Tibial nerve (tissue), 4 donors: Measurements from ENCODE around the gene CCAR1. TPM values are rescaled to one million over a fixed set of nuclear protein-coding genes. Genes with fewer than 3 reads are reported as not detected.

Experiments
- DNase-seq, 2 donors: peaks; one replicate each; pipeline ENCODE4 v3.0.0-alpha.2; 2019; ENCODE audit warnings: low spot score in 2 of 2
- H3K27ac ChIP-seq, 4 donors: fragments of 200-600 bp; sonication (generic) in 3 of 4; one replicate each; pipeline ENCODE4 v1.5.1; 2017 to 2019; ENCODE audit warnings: mild to moderate bottlenecking in 1 of 4
- H3K27me3 ChIP-seq, 2 donors: fragments of 200-600 bp; sonication (generic) in 1 of 2; one replicate each; pipeline versions ENCODE4 v1.5.1 to v1.6.0; 2017 to 2019
- H3K36me3 ChIP-seq, 3 donors: fragments of 200-600 bp; sonication (generic); one replicate each; pipeline ENCODE4 v1.5.1; 2018 to 2019
- H3K4me1 ChIP-seq, 4 donors: fragments of 200-600 bp; sonication (generic) in 3 of 4; one replicate each; pipeline ENCODE4 v1.5.1; 2017 to 2019
- H3K4me3 ChIP-seq, 4 donors: fragments of 200-600 bp; sonication (generic) in 3 of 4; one replicate each; pipeline ENCODE4 v1.5.1; 2017 to 2019; ENCODE audit warnings: mild to moderate bottlenecking in 1 of 4, moderate library complexity in 1 of 4
- H3K9me3 ChIP-seq, 4 donors: fragments of 200-600 bp; sonication (generic) in 3 of 4; one replicate each; pipeline ENCODE4 v1.5.1; 2017 to 2019
- CTCF ChIP-seq, 5 experiments: fragments of 200-600 bp in 3 of 5; fragments of 450-650 bp in 2 of 5; sonication (generic) in 3 of 5; IDR thresholded peaks; one replicate each; pipeline ENCODE4 v1.5.1; 2016 to 2019; ENCODE audit warnings: antibody characterized with exemption in 5 of 5, mild to moderate bottlenecking in 3 of 5, moderate library complexity in 2 of 5
- EP300 ChIP-seq, 2 donors: sonication (generic); formaldehyde crosslinking; IDR thresholded peaks; one replicate each; pipeline ENCODE4 v1.6.1; 2017; ENCODE audit warnings: antibody characterized with exemption in 2 of 2, mild to moderate bottlenecking in 1 of 2
- POLR2A ChIP-seq, 2 donors: fragments of 450-650 bp; IDR thresholded peaks; one replicate each; pipeline ENCODE4 v1.6.1; 2017; ENCODE audit warnings: antibody characterized with exemption in 2 of 2, mild to moderate bottlenecking in 2 of 2, moderate library complexity in 2 of 2
- WGBS, 2 donors: methylation state at CpG; one replicate each; pipeline ENCODE4 v1.1.5; 2018; 5-methylcytosine and 5-hydroxymethylcytosine counted together
- total RNA-seq, 4 donors: library from RNA; depleted of rRNA; stranded (reverse); fragments of >200 nt; gene quantifications; one replicate each; pipeline ENCODE4 v1.1.0, GENCODE V29; 2016

Gene CCAR1
- total RNA-seq, 4 donors from 2014 or later, result 45.4 to 88.5 (median 53.5) TPM

DNA sequence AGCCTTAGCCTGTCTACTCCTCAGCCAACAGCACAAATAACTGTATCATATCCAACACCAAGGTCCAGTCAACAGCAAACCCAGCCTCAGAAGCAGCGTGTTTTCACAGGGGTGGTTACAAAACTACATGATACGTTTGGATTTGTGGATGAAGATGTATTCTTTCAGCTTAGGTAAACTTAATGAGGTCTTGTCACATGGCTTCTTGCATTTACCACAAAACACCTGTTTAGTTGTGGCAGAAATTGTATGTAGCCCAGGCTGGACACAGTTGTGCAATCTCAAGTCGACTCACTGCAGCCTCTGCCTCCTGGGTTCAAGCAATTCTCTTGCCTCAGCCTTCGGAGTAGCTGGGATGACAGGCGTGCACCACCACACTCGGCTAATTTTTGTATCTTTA lies 21.4 kb downstream of the CCAR1 start:
- Histone ChIP-seq H3K36me3 (peaks cover 2 to 99% (median 12%) of the 10 kb centered on the region in 3 donors), H3K4me3 (no peak overlapping the region), H3K27ac (no peak overlapping the region), H3K9me3 (no peaks in the 10 kb centered on the region), H3K27me3 (no peaks in the 10 kb centered on the region), H3K4me1 (no peaks in the 10 kb centered on the region)
- TF ChIP-seq EP300 (IDR thresholded peaks at IDR 0.05), result no peak
- TF ChIP-seq CTCF (IDR thresholded peaks at IDR 0.05), result no peak
- TF ChIP-seq POLR2A (IDR thresholded peaks at IDR 0.05), result no peak
- WGBS, 2 donors, result 80 to 85% methylated on average over 6 of the region's 6 CpGs
- DNase-seq, result no peak

GRCh38 chr10:68752711-68753350 lies 31.8 kb downstream of the CCAR1 start:
- no peak overlapping the region for H3K4me3 ChIP-seq
- TF ChIP-seq CTCF (IDR thresholded peaks at IDR 0.05), result no peak
- TF ChIP-seq EP300 (IDR thresholded peaks at IDR 0.05), result no peak
- TF ChIP-seq POLR2A (IDR thresholded peaks at IDR 0.05), result no peak
- no peak overlapping the region for H3K27ac ChIP-seq
- H3K36me3 ChIP-seq, result peaks cover 6 to 100% (median 16%) of the 10 kb centered on the region in 3 donors
- 78 to 80% methylated on average over 2 of the region's 2 CpGs for WGBS, 2 donors
- no peak for DNase-seq
- H3K4me1 ChIP-seq, result no peaks in the 10 kb centered on the region
- H3K27me3 ChIP-seq, result no peaks in the 10 kb centered on the region
- H3K9me3 ChIP-seq, result no peaks in the 10 kb centered on the region

GRCh38 chr10:68756246-68756645 lies 35.2 kb downstream of the CCAR1 start:
- Histone ChIP-seq H3K4me3 (no peak overlapping the region), H3K27me3 (no peaks in the 10 kb centered on the region), H3K36me3 (peaks cover 3 to 100% (median 20%) of the 10 kb centered on the region in 3 donors), H3K9me3 (no peaks in the 10 kb centered on the region), H3K4me1 (no peaks in the 10 kb centered on the region), H3K27ac (no peak overlapping the region)
- no peak for DNase-seq
- TF ChIP-seq CTCF (IDR thresholded peaks at IDR 0.05) (no peak), EP300 (IDR thresholded peaks at IDR 0.05) (no peak), POLR2A (IDR thresholded peaks at IDR 0.05) (no peak)
- WGBS, 2 donors, result 86 to 89% methylated on average over 12 of the region's 12 CpGs

GRCh38 chr10:68756766-68757165 lies 35.7 kb downstream of the CCAR1 start:
- 77 to 87% methylated on average over 3 of the region's 3 CpGs for WGBS, 2 donors
- no peak for DNase-seq
- TF ChIP-seq POLR2A (IDR thresholded peaks at IDR 0.05) (no peak), EP300 (IDR thresholded peaks at IDR 0.05) (no peak), CTCF (IDR thresholded peaks at IDR 0.05) (no peak)
- Histone ChIP-seq H3K36me3 (peaks cover 3 to 100% (median 18%) of the 10 kb centered on the region in 3 donors), H3K27me3 (no peaks in the 10 kb centered on the region), H3K27ac (no peak overlapping the region), H3K4me1 (no peaks in the 10 kb centered on the region), H3K9me3 (no peaks in the 10 kb centered on the region), H3K4me3 (no peak overlapping the region)

DNA sequence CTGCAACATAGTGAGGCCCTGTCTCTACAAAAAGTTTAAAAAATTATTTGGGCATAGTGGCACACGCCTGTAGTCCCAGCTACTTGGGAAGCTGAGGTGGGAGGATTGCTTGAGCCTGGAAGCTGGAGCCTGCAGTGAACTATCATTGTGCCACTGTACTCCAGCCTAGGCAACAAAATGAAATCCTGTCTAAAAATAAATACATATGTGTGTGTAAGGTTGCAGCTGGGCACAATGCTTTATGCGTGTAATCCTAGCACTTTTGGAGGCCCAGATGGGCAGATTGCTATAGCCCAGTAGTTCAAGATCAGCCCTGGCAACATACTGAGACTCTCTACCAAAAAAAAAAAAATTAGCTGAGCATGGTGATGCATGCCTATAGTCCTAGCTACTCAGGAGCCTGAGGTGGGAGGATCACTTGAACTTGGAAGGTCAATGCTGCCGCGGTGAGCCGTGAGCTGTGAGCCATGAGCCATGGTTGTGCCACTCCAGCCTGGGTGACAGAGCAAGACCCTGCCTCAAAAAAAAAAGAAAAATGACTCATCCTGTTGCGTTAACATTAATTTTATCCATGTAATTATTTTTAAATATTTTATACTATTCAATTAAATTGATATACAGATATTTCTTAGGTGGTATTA lies 38.3 kb downstream of the CCAR1 start:
- TF ChIP-seq POLR2A (IDR thresholded peaks at IDR 0.05) (no peak), CTCF (IDR thresholded peaks at IDR 0.05) (no peak), EP300 (IDR thresholded peaks at IDR 0.05) (no peak)
- Histone ChIP-seq H3K27me3 (no peaks in the 10 kb centered on the region), H3K36me3 (peaks cover 0 to 95% (median 18%) of the 10 kb centered on the region in 3 donors), H3K4me3 (no peak overlapping the region), H3K4me1 (no peaks in the 10 kb centered on the region), H3K27ac (no peak overlapping the region), H3K9me3 (no peaks in the 10 kb centered on the region)
- no peak for DNase-seq
- 94 to 95% methylated on average over 6 of the region's 6 CpGs for WGBS, 2 donors
